ENCODE data around the gene KCNE4. TPM values are rescaled to one million over a fixed set of nuclear protein-coding genes. Genes with fewer than 3 reads are reported as not detected.

The KCNE4 gene
- total RNA-seq, 1 donor from 2014 or later = 0.26 TPM

- no peak for FAIRE-seq
- H3K27me3 ChIP-seq (ENCODE audit: control insufficient read depth, insufficient read depth, low read length) = peaks cover under 1% of the 10 kb centered on the region
- DNase-seq (ENCODE audit: low read depth) = no peak
- TF ChIP-seq CTCF (IDR thresholded peaks at IDR 0.05; ENCODE audit: insufficient read depth, low read length, severe bottlenecking) = no peak
- no peak overlapping the region for H3K4me3 ChIP-seq (ENCODE audit: low read depth, low read length)
- H3K36me3 ChIP-seq (ENCODE audit: control insufficient read depth, insufficient read depth, low read length) = no peaks in the 10 kb centered on the region
Observed at GRCh38 chr2:223060201-223060825, 8.3 kb downstream of the KCNE4 start.

GRCh38 chr2:223062396-223062795, 10.4 kb downstream of the KCNE4 start:
- no peak for TF ChIP-seq CTCF (IDR thresholded peaks at IDR 0.05; ENCODE audit: insufficient read depth, low read length, severe bottlenecking)
- DNase-seq (ENCODE audit: low read depth) = no peak
- no peak for FAIRE-seq
- Histone ChIP-seq H3K4me3 (ENCODE audit: low read depth, low read length) (no peak overlapping the region), H3K27me3 (ENCODE audit: control insufficient read depth, insufficient read depth, low read length) (peaks cover 2% of the 10 kb centered on the region), H3K36me3 (ENCODE audit: control insufficient read depth, insufficient read depth, low read length) (no peaks in the 10 kb centered on the region)

- H3K4me3 ChIP-seq (ENCODE audit: low read depth, low read length) = no peak overlapping the region
- no peaks in the 10 kb centered on the region for H3K36me3 ChIP-seq (ENCODE audit: control insufficient read depth, insufficient read depth, low read length)
- DNase-seq (ENCODE audit: low read depth) (no peak), FAIRE-seq (no peak)
- no peak for TF ChIP-seq CTCF (IDR thresholded peaks at IDR 0.05; ENCODE audit: insufficient read depth, low read length, severe bottlenecking)
- H3K27me3 ChIP-seq (ENCODE audit: control insufficient read depth, insufficient read depth, low read length) = peaks cover 2% of the 10 kb centered on the region
Observed at GRCh38 chr2:223065107-223065506, 13.1 kb downstream of the KCNE4 start.

- Histone ChIP-seq H3K36me3 (ENCODE audit: control insufficient read depth, insufficient read depth, low read length) (no peaks in the 10 kb centered on the region), H3K4me3 (ENCODE audit: low read depth, low read length) (no peak overlapping the region), H3K27me3 (ENCODE audit: control insufficient read depth, insufficient read depth, low read length) (peaks cover 2% of the 10 kb centered on the region)
- FAIRE-seq = no peak
- DNase-seq (ENCODE audit: low read depth) = no peak
- TF ChIP-seq CTCF (IDR thresholded peaks at IDR 0.05; ENCODE audit: insufficient read depth, low read length, severe bottlenecking) = no peak
Observed at GRCh38 chr2:223066721-223067120, 14.7 kb downstream of the KCNE4 start.

GRCh38 chr2:223068071-223068470, 16.1 kb downstream of the KCNE4 start:
- FAIRE-seq (no peak), DNase-seq (ENCODE audit: low read depth) (no peak)
- Histone ChIP-seq H3K27me3 (ENCODE audit: control insufficient read depth, insufficient read depth, low read length) (peaks cover 2% of the 10 kb centered on the region), H3K4me3 (ENCODE audit: low read depth, low read length) (no peak overlapping the region), H3K36me3 (ENCODE audit: control insufficient read depth, insufficient read depth, low read length) (no peaks in the 10 kb centered on the region)
- no peak for TF ChIP-seq CTCF (IDR thresholded peaks at IDR 0.05; ENCODE audit: insufficient read depth, low read length, severe bottlenecking)

- Histone ChIP-seq H3K27me3 (ENCODE audit: control insufficient read depth, insufficient read depth, low read length) (peaks cover 2% of the 10 kb centered on the region), H3K4me3 (ENCODE audit: low read depth, low read length) (no peak overlapping the region), H3K36me3 (ENCODE audit: control insufficient read depth, insufficient read depth, low read length) (no peaks in the 10 kb centered on the region)
- TF ChIP-seq CTCF (IDR thresholded peaks at IDR 0.05; ENCODE audit: insufficient read depth, low read length, severe bottlenecking) = no peak
- no peak for FAIRE-seq
- no peak for DNase-seq (ENCODE audit: low read depth)
Observed at GRCh38 chr2:223069465-223069864, 17.5 kb downstream of the KCNE4 start.

Measured in bronchial epithelial cell (primary cell).